AG09309 (cell line): ENCODE results near the gene PTPRA.
"Not testable (repeated sequence)": the region's sequence is repeated elsewhere in the genome, so short reads cannot be mapped to it uniquely, and the experiment has no call there.

Source experiments
- DNase-seq: peaks from one replicate; pipeline ENCODE4 v3.0.0-alpha.2; 2010; ENCODE audit warnings: low read depth
- H3K4me3 ChIP-seq: 2 replicates; pipeline ENCODE4 v1.5.1; 2011; ENCODE audit warnings: mild to moderate bottlenecking, low read depth, low read length, moderate library complexity; ENCODE audit not compliant: control insufficient read depth
- CTCF ChIP-seq: IDR thresholded peaks from 2 replicates; pipeline ENCODE4 v1.5.1; 2011; ENCODE audit warnings: mild to moderate bottlenecking, low read depth, low read length, inconsistent platforms; ENCODE audit not compliant: insufficient read depth, control insufficient read depth; ENCODE audit errors: missing control alignments

Gene PTPRA

GRCh38 chr20:3010985-3011723 lies 137.9 kb downstream of the PTPRA start:
- no peak overlapping the region for H3K4me3 ChIP-seq
- no peak for TF ChIP-seq CTCF
- DNase-seq: no peak

GRCh38 chr20:3011752-3012151 lies 138.5 kb downstream of the PTPRA start:
- TF ChIP-seq CTCF: no peak
- H3K4me3 ChIP-seq: no peak overlapping the region
- no peak for DNase-seq

GRCh38 chr20:3013771-3014170 lies 140.5 kb downstream of the PTPRA start:
- DNase-seq: no peak
- TF ChIP-seq CTCF: no peak
- H3K4me3 ChIP-seq: no peak overlapping the region

GRCh38 chr20:3014179-3014578 lies 140.9 kb downstream of the PTPRA start:
- DNase-seq: no peak
- no peak for TF ChIP-seq CTCF
- H3K4me3 ChIP-seq: no peak overlapping the region

- H3K4me3 ChIP-seq: no peak overlapping the region
- TF ChIP-seq CTCF: no peak
- DNase-seq: no peak
Measured at GRCh38 chr20:3014662-3015061, 141.4 kb downstream of the PTPRA start.

GRCh38 chr20:3015302-3015701 lies 142.0 kb downstream of the PTPRA start:
- DNase-seq, H3K4me3 ChIP-seq: not testable (repeated sequence)

- no peak for TF ChIP-seq CTCF
- no peak for DNase-seq
Measured at GRCh38 chr20:3021327-3021726, 148.0 kb downstream of the PTPRA start.

More at GRCh38 chr20:3021327-3021726, 148.0 kb downstream of the PTPRA start:
- H3K4me3 ChIP-seq: no peak overlapping the region
